K562 (cell line): ENCODE results near the gene SOAT2. TPM values are rescaled to one million over a fixed set of nuclear protein-coding genes. Genes with fewer than 3 reads are reported as not detected.
A peak's percentile ranks its signal among the peaks of the same experiment; 100 is the strongest.

ENCODE experiments used
- ATAC-seq: fragments of 200-7000 bp; cut with Tn5 transposase; 3 replicates; pipeline ENCODE4 v1.9.1; 2020; ENCODE audit warnings: moderate library complexity
- BruUV-seq: library from RNA; stranded (reverse); fragments of 400-500 nt; replicated peaks from 2 replicates; lab custom pipeline; 2021; lab: Mats Ljungman, UMichigan
- CTCF ChIA-PET: fragments of 300-600 bp; formaldehyde crosslinking; extraction: SDS; loops from one replicate; lab custom pipeline; 2021; ENCODE audit warnings: low intra/inter-chr PET ratio; lab: Yijun Ruan, JAX
- POLR2A ChIA-PET: fragments of 300-600, 350-650 bp; sonication (Branson Sonifier 250); formaldehyde crosslinking; extraction: SDS; loops from one replicate; lab custom pipeline; 2021; ENCODE audit warnings: antibody characterized with exemption, inconsistent platforms; lab: Yijun Ruan, JAX
- DNase-seq, 4 experiments: peaks; one replicate each; pipeline versions ENCODE4 v3.0.0 to v3.0.0-alpha.2; 2011 to 2018; ENCODE audit warnings: low spot score in 3 of 4, mixed read lengths in 3 of 4; ENCODE audit errors: extremely low read depth in 1 of 4
- FAIRE-seq: peaks from 2 replicates; lab custom pipeline; 2011; peaks lifted over from hg19 to GRCh38; lab: Jason Lieb, UNC
- H2AFZ ChIP-seq: 2 replicates; pipeline ENCODE4 v1.6.0; 2011; ENCODE audit warnings: low read depth, low read length, control low read depth, inconsistent platforms
- H3K27ac ChIP-seq: fragments of 200-600 bp; 3 replicates; pipeline ENCODE4 v1.8.0; 2011; ENCODE audit warnings: low read depth, mild to moderate bottlenecking, control low read depth, inconsistent platforms, low read length, moderate library complexity, mixed read lengths; ENCODE audit errors: extremely low read depth
- H3K27me3 ChIP-seq, 2 experiments: fragments of 300-600 bp in 1 of 2; 2 replicates in 1 of 2; 3 replicates in 1 of 2; pipeline versions ENCODE4 v1.6.0 to v1.8.0; 2011; ENCODE audit warnings: inconsistent platforms in 2 of 2, low read length in 2 of 2, mild to moderate bottlenecking in 1 of 2, mixed read lengths in 1 of 2, moderate library complexity in 1 of 2; ENCODE audit not compliant: control insufficient read depth in 2 of 2, insufficient read depth in 2 of 2
- H3K36me3 ChIP-seq: fragments of 300-600 bp; 3 replicates; pipeline ENCODE4 v1.8.0; 2011; ENCODE audit warnings: mild to moderate bottlenecking, low read length, inconsistent platforms; ENCODE audit not compliant: control insufficient read depth, insufficient read depth
- H3K4me1 ChIP-seq, 2 experiments: fragments of 200-600 bp in 1 of 2; replicated peaks in 1 of 2; 2 replicates in 1 of 2; 3 replicates in 1 of 2; pipeline versions ENCODE4 v1.5.1 to v1.8.0; 2011; ENCODE audit warnings: inconsistent platforms in 2 of 2, low read length in 2 of 2, mild to moderate bottlenecking in 1 of 2, mixed read lengths in 1 of 2, moderate library complexity in 1 of 2; ENCODE audit not compliant: control insufficient read depth in 2 of 2, insufficient read depth in 2 of 2
- H3K4me2 ChIP-seq: 2 replicates; pipeline ENCODE4 v1.6.1; 2011; ENCODE audit warnings: low read length, control low read depth, inconsistent platforms, mixed read lengths; ENCODE audit not compliant: insufficient read depth
- H3K4me3 ChIP-seq: fragments of 200-600 bp; sonication (generic), shearing (Covaris generic); 2 replicates; pipeline ENCODE4 v1.5.1; 2016; ENCODE audit warnings: control low read depth, inconsistent platforms
- H3K79me2 ChIP-seq: fragments of 200-600 bp; 3 replicates; pipeline ENCODE4 v1.8.0; 2011; ENCODE audit warnings: low read length, inconsistent platforms; ENCODE audit not compliant: control insufficient read depth, insufficient read depth
- H3K9ac ChIP-seq, 2 experiments: 2 replicates each; pipeline versions ENCODE4 v1.6.0 to v1.6.1; 2011; ENCODE audit warnings: low read depth in 2 of 2, low read length in 2 of 2, control low read depth in 1 of 2, inconsistent platforms in 1 of 2, mild to moderate bottlenecking in 1 of 2, mixed read lengths in 1 of 2; ENCODE audit not compliant: insufficient read depth in 1 of 2
- H3K9me1 ChIP-seq: one replicate; pipeline ENCODE4 v1.6.0; 2011; ENCODE audit warnings: inconsistent platforms, mild to moderate bottlenecking, low read length, moderate library complexity; ENCODE audit not compliant: control insufficient read depth, insufficient read depth
- H3K9me3 ChIP-seq: replicated peaks from 2 replicates; pipeline ENCODE4 v1.5.1; 2011; ENCODE audit warnings: low read depth, low read length, inconsistent platforms; ENCODE audit not compliant: control insufficient read depth, insufficient read depth
- H4K20me1 ChIP-seq: replicated peaks from 2 replicates; pipeline ENCODE4 v1.6.1; 2011; ENCODE audit warnings: low read length, inconsistent platforms, mixed read lengths; ENCODE audit not compliant: control insufficient read depth, insufficient read depth
- BRF1 ChIP-seq: IDR thresholded peaks from 3 replicates; pipeline ENCODE4 v1.6.1; 2011; ENCODE audit warnings: borderline replicate concordance, mild to moderate bottlenecking; ENCODE audit not compliant: insufficient read length; ENCODE audit errors: extremely low read depth
- CHD4 ChIP-seq: fragments of 200-600 bp; sonication (generic); IDR thresholded peaks from 3 replicates; pipeline ENCODE4 v1.6.1; 2012; ENCODE audit warnings: low read depth, mild to moderate bottlenecking, mixed read lengths, low read length, inconsistent platforms; ENCODE audit not compliant: insufficient read depth, insufficient replicate concordance, poor library complexity, severe bottlenecking
- E2F3 ChIP-seq: fragments of 250-450 bp; sonication (Bioruptor Pico); IDR thresholded peaks from 2 replicates; pipeline ENCODE4 v1.4.0; 2020; ENCODE audit warnings: mild to moderate bottlenecking
- ETV1 ChIP-seq: fragments of 450-650 bp; conservative IDR thresholded peaks from 2 replicates; pipeline ENCODE4 v1.6.1; 2016; ENCODE audit warnings: missing genetic modification characterization, control low read depth, low read depth, missing compliant biosample characterization
- HIVEP1 ChIP-seq: fragments of 250-450 bp; sonication (Bioruptor Pico); IDR thresholded peaks from 2 replicates; pipeline ENCODE4 v1.4.0; 2020; ENCODE audit warnings: mild to moderate bottlenecking
- MAZ ChIP-seq, 2 experiments: fragments of 450-650 bp in 1 of 2; sonication (generic) in 1 of 2; formaldehyde crosslinking; IDR thresholded peaks in 1 of 2; conservative IDR thresholded peaks in 1 of 2; 2 replicates each; pipeline versions ENCODE4 v1.4.0 to v1.5.0; 2020; ENCODE audit warnings: mild to moderate bottlenecking in 1 of 2, missing genetic modification reagents in 1 of 2
- MEF2A ChIP-seq: IDR thresholded peaks from 2 replicates; pipeline ENCODE4 v1.6.1; 2011; ENCODE audit warnings: low read depth, mild to moderate bottlenecking, low read length, moderate library complexity; ENCODE audit not compliant: control insufficient read depth
- NCOA1 ChIP-seq: fragments of 450-650 bp; IDR thresholded peaks from 2 replicates; pipeline ENCODE4 v1.6.1; 2016; ENCODE audit warnings: low read depth
- NFE2L1 ChIP-seq: fragments of 450-650 bp; IDR thresholded peaks from 2 replicates; pipeline ENCODE4 v1.6.1; 2016; ENCODE audit warnings: missing genetic modification characterization, low read depth, mild to moderate bottlenecking, missing compliant biosample characterization, moderate library complexity, borderline replicate concordance
- NFYB ChIP-seq: IDR thresholded peaks from 2 replicates; pipeline ENCODE4 v1.6.1; 2011; ENCODE audit warnings: mild to moderate bottlenecking, moderate library complexity; ENCODE audit not compliant: insufficient read length; ENCODE audit errors: extremely low read depth
- PHB ChIP-seq: fragments of 250-450 bp; sonication (Bioruptor Pico); IDR thresholded peaks from 2 replicates; pipeline ENCODE4 v1.5.0; 2021
- STAT5A ChIP-seq: IDR thresholded peaks from 2 replicates; pipeline ENCODE4 v1.6.1; 2012; ENCODE audit warnings: low read length, inconsistent platforms, borderline replicate concordance
- UBTF ChIP-seq, 2 experiments: IDR thresholded peaks; 2 replicates each; pipeline ENCODE4 v1.6.1; 2012; ENCODE audit warnings: improper control_type of control experiment in 2 of 2, low read depth in 2 of 2, low read length in 2 of 2, borderline replicate concordance in 1 of 2
- ZNF165 ChIP-seq: fragments of 250-450 bp; sonication (Bioruptor Pico); IDR thresholded peaks from 2 replicates; pipeline ENCODE4 v1.4.0; 2020; ENCODE audit warnings: borderline replicate concordance
- ZNF232 ChIP-seq: sonication (generic); formaldehyde crosslinking; IDR thresholded peaks from 2 replicates; pipeline ENCODE4 v1.8.0; 2022; ENCODE audit warnings: mild to moderate bottlenecking, missing genetic modification reagents
- ZNF347 ChIP-seq: fragments of 450-650 bp; formaldehyde crosslinking; IDR thresholded peaks from 2 replicates; pipeline ENCODE4 v1.4.0; 2020; ENCODE audit warnings: low read depth, mild to moderate bottlenecking, moderate library complexity
- ZNF384 ChIP-seq: IDR thresholded peaks from 2 replicates; pipeline ENCODE4 v1.6.1; 2012; ENCODE audit warnings: low read depth, low read length, improper control_type of control experiment
- ZNF41 ChIP-seq: fragments of 250-450 bp; sonication (Bioruptor Pico); conservative IDR thresholded peaks from 2 replicates; pipeline ENCODE4 v1.4.0; 2020; ENCODE audit warnings: mild to moderate bottlenecking
- WGBS: fragments of 100-300 bp; shearing (Covaris generic); methylation state at CpG from one replicate; pipeline ENCODE4 v1.1.6; 2016; ENCODE audit warnings: low coverage, mixed read lengths; ENCODE audit not compliant: insufficient coverage; ENCODE audit errors: missing lambda C conversion rate; 5-methylcytosine and 5-hydroxymethylcytosine counted together
- in situ Hi-C: fragments of 300-500 bp; cut with MboI; formaldehyde crosslinking; loops from 4 replicates; pipeline ENCODE4 v1.15.0; 2018; ENCODE audit warnings: inconsistent platforms, mixed read lengths
- intact Hi-C: fragments of 100-400 bp; cut with micrococcal nuclease; formaldehyde crosslinking; loops from 2 replicates; pipeline ENCODE4 v1.14.2; 2022
- polyA plus RNA-seq, 8 experiments: library from polyadenylated mRNA; depleted of rRNA in 4 of 8; stranded (reverse) in 5 of 8; unstranded in 3 of 8; fragments of >200 nt; fragmentation: Nextera tagmentation in 2 of 8; fragmentation: Illumina TruSeq in 1 of 8; extraction: Ambion mirVana in 2 of 8; extraction: Trizol in 1 of 8; gene quantifications; 2 replicates each; pipeline versions ENCODE4 v1.2.1 to v1.2.3, GENCODE V29; 2011 to 2014; ENCODE audit warnings: inconsistent platforms in 1 of 8, missing spikeins in 1 of 8
- total RNA-seq, 7 experiments: library from RNA; depleted of rRNA in 6 of 7; stranded (reverse); fragments of >200 nt in 6 of 7; fragmentation: Illumina TruSeq in 2 of 7; extraction: Trizol in 2 of 7; gene quantifications; 2 replicates each; pipeline versions ENCODE4 v1.2.1 to v1.2.3, GENCODE V29; 2011 to 2021; ENCODE audit warnings: low replicate concordance in 1 of 7

The SOAT2 gene
- total and polyA plus RNA-seq, 9 of the 15 experiments (the other 6 are each of a cell fraction or from before 2014, with no cell fraction given) = 0.04 TPM; not detected in 8

DNA sequence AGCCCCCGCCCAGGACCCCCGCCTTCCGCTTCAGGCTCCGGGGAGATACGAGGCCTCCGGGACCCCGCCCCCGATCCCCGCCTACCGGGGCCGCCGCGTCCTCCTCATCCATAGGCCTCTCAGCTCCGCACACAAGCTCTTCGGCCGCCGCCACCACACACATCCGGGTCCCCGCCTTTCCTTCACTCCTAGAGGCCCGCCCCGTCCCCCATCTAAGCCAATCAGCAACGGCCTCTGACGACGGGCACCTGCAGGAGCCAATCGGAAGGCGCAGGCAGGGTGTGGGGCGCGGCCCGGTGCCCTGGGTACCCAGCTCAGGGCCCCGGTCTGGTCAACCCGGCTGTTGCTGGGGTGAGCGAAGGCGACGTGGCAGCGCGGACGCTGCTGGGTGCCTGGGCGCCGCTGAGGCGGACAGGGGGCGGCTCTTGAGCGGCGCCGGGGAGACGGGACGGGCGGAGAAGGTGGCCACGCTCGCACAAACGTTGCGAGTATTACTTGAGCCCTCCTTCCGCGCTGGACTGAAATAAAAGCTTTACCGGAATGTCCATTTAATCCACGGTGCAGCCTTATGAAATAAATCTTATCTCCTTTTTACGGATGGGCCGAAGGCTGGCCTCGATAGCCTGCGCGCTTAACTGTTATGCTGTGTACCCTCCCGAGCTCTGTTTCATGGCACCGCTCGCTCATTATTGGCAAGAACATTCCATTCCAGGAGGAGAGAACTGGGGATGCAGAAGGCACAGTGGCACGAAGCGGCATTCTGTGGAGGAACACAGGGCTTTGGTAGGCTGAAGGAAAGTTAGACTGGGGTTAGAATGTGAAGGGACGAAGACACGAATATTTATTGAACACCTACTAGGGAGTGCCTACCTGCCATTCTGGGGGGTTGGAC, 23.8 kb upstream of the SOAT2 start, which contains the start of gene SPRYD3:
Gene SPRYD3, minus strand, starts transcription at position 165 of the 892 bp plus-strand sequence. Its CDS starts 57 bp downstream, at position 108.
- BruUV-seq = TSS peak; percentile 96
- WGBS = 6% methylated on average over 63 of the region's 67 CpGs
- peaks cover 5 to 13% of the 10 kb centered on the region in 2 experiments; a peak in 3 of 5 replicates for H3K4me1 ChIP-seq
- peak within 1 kb of the TSS; percentile 95 for H3K4me2 ChIP-seq
- H3K27ac ChIP-seq = peak within 1 kb of the TSS; percentile 71
- peak within 1 kb of the TSS; percentile 83 to 96 for H3K9ac ChIP-seq
- H3K9me1 ChIP-seq = no peaks in the 10 kb centered on the region
- no peaks in the 10 kb centered on the region for H3K27me3 ChIP-seq
- no peaks in the 10 kb centered on the region for H3K9me3 ChIP-seq
- ATAC-seq (peak; percentile 99), DNase-seq (peak; percentile 98 to 100 (median 100)), FAIRE-seq (peak; percentile 90)
- ChIA-PET POLR2A (interaction anchor here (0.6 to 2.3 kb wide), 19 partner anchors 12 to 422 kb away, joined by 3 to 12 read pairs (median 3); partner anchors contain the start of genes CSAD, IGFBP6 and TARBP2), CTCF (no interaction called here)
- peak within 1 kb of the TSS; percentile 88 for H2AFZ ChIP-seq
- H4K20me1 ChIP-seq = no peaks in the 10 kb centered on the region
- H3K79me2 ChIP-seq = peaks cover 8% of the 10 kb centered on the region; the same call in 2 of the 3 replicates
- in situ Hi-C loops = no loop called here
- intact Hi-C loops = no loop called here
- peaks cover 6% of the 10 kb centered on the region; the same call in 2 of the 3 replicates for H3K36me3 ChIP-seq
- H3K4me3 ChIP-seq = peak within 1 kb of the TSS; percentile 58
- TF ChIP-seq BRF1 (no peak), NFYB (peak; percentile 96), ZNF232 (CRISPR knock-in tag) (no peak), ETV1 (tag) (peak; percentile 50), ZNF165 (CRISPR knock-in tag) (peak; percentile 69; the same call in 1 of the 2 replicates), STAT5A (no peak), MEF2A (no peak), ZNF41 (CRISPR knock-in tag) (0 out of 2 replicates have a peak, but pooled peaks have one; percentile 54), NFE2L1 (no peak), ZNF384 (no peak), UBTF (IDR thresholded peaks at IDR 0.05; ENCODE audit: borderline replicate concordance in 1 of 2, low read depth in 2 of 2, low read length in 2 of 2) (peak in 1 of 2 experiments; percentile 58; a peak in 1 of 4 replicates), E2F3 (CRISPR knock-in tag) (peak; percentile 69; the same call in 1 of the 2 replicates), HIVEP1 (peak; percentile 45; the same call in 1 of the 2 replicates), ZNF347 (CRISPR knock-in tag) (0 out of 2 replicates have a peak, but pooled peaks have one; percentile 31), NCOA1 (no peak), PHB (no peak), MAZ (CRISPR knock-in tag; conservative IDR thresholded peaks at IDR 0.05 in 1 of 2, IDR thresholded peaks at IDR 0.05 in 1 of 2) (peak; percentile 55 to 68; a peak in 3 of 4 replicates), CHD4 (no peak)
